Parathyroid adenoma (tissue), 2 donors: ENCODE measurements around the gene LIG4.

Source experiments
- H2AFZ ChIP-seq: fragments of 300-600 bp; sonication (generic); one replicate; pipeline ENCODE4 v1.7.0; 2017; ENCODE audit warnings: antibody characterized with exemption, mild to moderate bottlenecking
- H3K27ac ChIP-seq: fragments of 300-600 bp; sonication (generic); one replicate; pipeline ENCODE4 v1.7.0; 2017
- H3K27me3 ChIP-seq: fragments of 300-600 bp; sonication (generic); one replicate; pipeline ENCODE4 v1.7.0; 2017; ENCODE audit warnings: low read length; ENCODE audit not compliant: control insufficient read depth, insufficient read depth
- H3K36me3 ChIP-seq: fragments of 300-600 bp; sonication (generic); one replicate; pipeline ENCODE4 v1.7.0; 2017; ENCODE audit warnings: low read length; ENCODE audit not compliant: control insufficient read depth, insufficient read depth
- H3K4me1 ChIP-seq: fragments of 300-600 bp; sonication (generic); one replicate; pipeline ENCODE4 v1.7.0; 2017; ENCODE audit warnings: control low read depth
- H3K4me2 ChIP-seq: fragments of 300-600 bp; sonication (generic); one replicate; pipeline ENCODE4 v1.7.0; 2017; ENCODE audit warnings: low read length
- H3K4me3 ChIP-seq: fragments of 300-600 bp; sonication (generic); one replicate; pipeline ENCODE4 v1.7.0; 2017; ENCODE audit warnings: low read depth, low read length
- H3K79me2 ChIP-seq: fragments of 300-600 bp; sonication (generic); one replicate; pipeline ENCODE4 v1.7.0; 2017; ENCODE audit warnings: control low read depth
- H3K9ac ChIP-seq: fragments of 300-600 bp; sonication (generic); one replicate; pipeline ENCODE4 v1.7.0; 2017; ENCODE audit warnings: mild to moderate bottlenecking
- H3K9me3 ChIP-seq: fragments of 300-600 bp; sonication (generic); one replicate; pipeline ENCODE4 v1.7.0; 2017; ENCODE audit warnings: low read length; ENCODE audit not compliant: control insufficient read depth
- CTCF ChIP-seq: fragments of 300-600 bp; sonication (generic); IDR thresholded peaks from one replicate; pipeline ENCODE4 v1.7.0; 2017; ENCODE audit warnings: antibody characterized with exemption, mild to moderate bottlenecking
- donor health status: primary hyperparathyroidism.

The LIG4 gene

DNA sequence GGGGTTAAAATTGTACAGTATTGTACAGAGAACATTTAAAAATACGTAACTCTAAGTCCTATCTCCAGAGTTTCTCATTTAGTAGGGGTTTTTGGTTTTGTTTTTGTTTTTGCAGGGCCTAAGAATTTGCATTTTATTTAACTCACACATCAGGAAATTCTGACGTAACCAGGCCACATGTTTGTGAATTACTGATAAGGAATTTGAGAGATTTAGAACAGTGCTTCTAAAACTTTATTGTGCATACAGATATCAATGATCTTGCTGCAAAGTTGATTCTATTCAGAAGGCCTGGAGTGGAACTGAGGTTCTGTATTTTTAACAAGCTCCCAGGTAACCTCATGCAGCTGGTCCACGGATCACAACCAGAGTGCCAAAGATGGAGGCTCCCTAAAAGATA lies 49.3 kb downstream of the LIG4 start:
- no peaks in the 10 kb centered on the region for H3K9me3 ChIP-seq
- H3K9ac ChIP-seq: no peak overlapping the region
- no peaks in the 10 kb centered on the region for H3K36me3 ChIP-seq
- H3K4me2 ChIP-seq: no peak overlapping the region
- no peaks in the 10 kb centered on the region for H3K4me1 ChIP-seq
- H3K27ac ChIP-seq: no peak overlapping the region
- no peaks in the 10 kb centered on the region for H3K79me2 ChIP-seq
- H3K4me3 ChIP-seq: no peak overlapping the region
- no peak overlapping the region for H2AFZ ChIP-seq
- no peaks in the 10 kb centered on the region for H3K27me3 ChIP-seq
- no peak for TF ChIP-seq CTCF

GRCh38 chr13:108158746-108159145 lies 56.6 kb downstream of the LIG4 start:
- TF ChIP-seq CTCF: no peak
- Histone ChIP-seq H3K9ac (no peak overlapping the region), H3K4me1 (no peaks in the 10 kb centered on the region), H3K36me3 (no peaks in the 10 kb centered on the region), H3K9me3 (no peaks in the 10 kb centered on the region), H3K27ac (no peak overlapping the region), H3K4me2 (no peak overlapping the region), H3K79me2 (no peaks in the 10 kb centered on the region), H3K4me3 (no peak overlapping the region), H3K27me3 (no peaks in the 10 kb centered on the region), H2AFZ (no peak overlapping the region)
